ENCODE results near the gene BLOC1S6. TPM values are rescaled to one million over a fixed set of nuclear protein-coding genes. Genes with fewer than 3 reads are reported as not detected.

Gene BLOC1S6
- total and polyA plus RNA-seq, 2 donors, result 32.1 to 36.8 TPM

DNA sequence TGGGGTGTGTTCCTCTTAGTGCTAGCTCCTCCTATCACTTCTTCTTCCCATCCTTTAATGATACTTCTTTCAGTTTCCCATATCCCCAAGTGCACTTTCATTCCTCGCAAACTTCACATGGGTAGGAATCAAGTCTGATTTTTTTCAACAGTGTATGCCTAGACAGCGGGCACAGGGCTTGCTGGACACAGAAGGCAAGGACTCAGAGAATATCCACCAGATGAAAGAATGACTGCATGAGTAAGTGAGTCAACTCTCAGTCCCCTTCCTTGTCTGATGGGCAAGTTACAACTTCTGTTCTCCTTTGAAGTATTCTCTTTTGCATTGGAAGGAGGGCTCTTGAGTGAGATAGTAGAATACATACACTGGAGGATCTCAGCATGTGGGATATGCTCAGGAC lies 44.6 kb downstream of the BLOC1S6 start:
- H3K27me3 ChIP-seq (ENCODE audit: control insufficient read depth in 2 of 2, insufficient read depth in 1 of 2, low read length in 1 of 2), result peaks cover 0 to 6% of the 10 kb centered on the region in 2 donors
- no peak overlapping the region for H3K4me3 ChIP-seq (ENCODE audit: low read length in 2 of 2)
- peaks cover 3 to 12% of the 10 kb centered on the region in 2 donors for H3K4me1 ChIP-seq (ENCODE audit: control insufficient read depth in 2 of 2, insufficient read depth in 2 of 2, low read length in 2 of 2)
- H3K9me3 ChIP-seq (ENCODE audit: control insufficient read depth in 2 of 2, insufficient read depth in 1 of 2, low read length in 1 of 2), result peaks cover 0 to 4% of the 10 kb centered on the region in 2 donors
- peak overlapping the region in 1 of 2 donors; percentile 52 for H3K27ac ChIP-seq (ENCODE audit: low read depth in 1 of 2, low read length in 1 of 2)
- 94% methylated on average over 2 of the region's 2 CpGs for WGBS
- DNase-seq (ENCODE audit: low read depth in 6 of 9, low spot score in 9 of 9), result no peak
- no peaks in the 10 kb centered on the region for H3K36me3 ChIP-seq (ENCODE audit: control insufficient read depth in 2 of 2, insufficient read depth in 2 of 2, low read length in 1 of 2)

DNA sequence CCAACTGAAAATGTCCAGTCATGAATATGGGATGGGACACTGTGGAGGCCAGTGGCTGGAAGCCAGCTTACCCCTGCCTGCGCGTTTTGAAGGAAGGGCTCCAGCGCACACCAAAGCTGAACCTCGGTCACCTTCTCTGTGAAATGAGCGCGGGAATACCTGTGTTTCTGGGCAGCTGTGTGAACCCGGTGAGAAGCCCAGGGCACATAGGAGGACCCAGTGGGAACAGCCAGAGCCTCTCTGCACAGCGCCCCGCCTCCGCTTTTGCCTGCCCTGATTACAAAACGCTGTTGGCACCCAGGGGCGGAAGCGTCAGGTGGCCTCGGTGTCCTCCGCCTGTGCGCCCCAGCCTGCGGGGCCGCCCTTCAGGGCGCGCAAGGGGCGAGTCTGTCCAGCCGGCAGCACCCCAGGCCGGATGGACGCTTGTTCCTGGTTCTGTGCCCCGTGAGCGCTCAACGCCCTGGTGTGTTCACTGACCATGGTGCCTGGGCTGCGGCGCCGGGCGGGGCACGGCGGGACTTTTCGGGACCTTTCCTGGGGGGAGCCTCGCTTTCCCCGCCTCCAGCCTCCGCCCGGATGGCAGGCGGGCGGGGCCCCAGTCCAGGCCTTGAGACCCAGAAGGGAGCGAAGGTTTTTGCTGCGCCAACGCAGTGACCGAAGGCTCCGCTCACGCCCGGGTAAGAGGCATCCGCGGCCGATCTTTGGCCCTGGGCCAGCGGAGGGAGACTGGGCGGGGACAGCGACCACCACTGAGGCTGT lies 47.4 kb downstream of the BLOC1S6 start, which contains the start of gene SQOR:
TSS of gene SQOR (plus strand) at position 598 of the 759 bp plus-strand sequence. CDS start 23,895 bp downstream, outside the sequence.
- 3% methylated on average over 53 of the region's 53 CpGs for WGBS
- peak in 7 of 9 donors; percentile 38 to 80 (median 52) for DNase-seq (ENCODE audit: low read depth in 6 of 9, low spot score in 9 of 9)
- peaks cover 15 to 23% of the 10 kb centered on the region in 2 donors for H3K4me1 ChIP-seq (ENCODE audit: control insufficient read depth in 2 of 2, insufficient read depth in 2 of 2, low read length in 2 of 2)

DNA sequence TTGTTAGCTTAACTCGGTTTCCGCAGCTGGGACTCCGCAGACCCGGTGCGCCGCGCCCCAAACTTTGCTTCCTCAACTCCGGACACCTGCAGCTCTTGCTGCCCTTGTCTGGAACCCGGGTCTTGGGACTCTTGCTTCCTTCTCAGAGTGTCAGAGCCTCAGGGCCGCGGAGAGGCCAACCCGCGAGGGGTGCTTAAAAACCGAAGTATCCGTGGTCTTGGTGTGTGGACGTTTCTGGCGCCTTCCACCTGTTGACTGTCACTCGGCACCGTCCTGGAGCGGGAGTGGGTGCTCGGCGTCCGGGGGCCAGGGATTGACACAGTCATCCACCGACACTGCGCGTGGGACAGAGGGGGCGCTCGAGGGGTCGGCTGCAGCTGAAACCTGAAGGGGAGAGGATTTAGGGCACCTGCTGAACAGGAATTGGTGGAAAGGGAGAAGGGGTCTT lies 48.0 kb downstream of the BLOC1S6 start:
- peak in 7 of 9 donors; percentile 47 to 82 (median 55) for DNase-seq (ENCODE audit: low read depth in 6 of 9, low spot score in 9 of 9)
- Histone ChIP-seq H3K4me3 (ENCODE audit: low read length in 2 of 2) (peak overlapping the region; percentile 85 to 88), H3K27ac (ENCODE audit: low read depth in 1 of 2, low read length in 1 of 2) (peak overlapping the region; percentile 73 to 89), H3K9me3 (ENCODE audit: control insufficient read depth in 2 of 2, insufficient read depth in 1 of 2, low read length in 1 of 2) (no peaks in the 10 kb centered on the region), H3K27me3 (ENCODE audit: control insufficient read depth in 2 of 2, insufficient read depth in 1 of 2, low read length in 1 of 2) (peaks cover 0 to 6% of the 10 kb centered on the region in 2 donors), H3K4me1 (ENCODE audit: control insufficient read depth in 2 of 2, insufficient read depth in 2 of 2, low read length in 2 of 2) (peaks cover 15 to 23% of the 10 kb centered on the region in 2 donors), H3K36me3 (ENCODE audit: control insufficient read depth in 2 of 2, insufficient read depth in 2 of 2, low read length in 1 of 2) (no peaks in the 10 kb centered on the region)
- WGBS, result under 1% methylated on average over 29 of the region's 29 CpGs

More for the DNA sequence above, 47.4 kb downstream of the BLOC1S6 start, which contains the start of gene SQOR:
- Histone ChIP-seq H3K27me3 (ENCODE audit: control insufficient read depth in 2 of 2, insufficient read depth in 1 of 2, low read length in 1 of 2) (peaks cover 0 to 6% of the 10 kb centered on the region in 2 donors), H3K9me3 (ENCODE audit: control insufficient read depth in 2 of 2, insufficient read depth in 1 of 2, low read length in 1 of 2) (no peaks in the 10 kb centered on the region), H3K4me3 (ENCODE audit: low read length in 2 of 2) (peak within 1 kb of the TSS; percentile 85 to 88), H3K36me3 (ENCODE audit: control insufficient read depth in 2 of 2, insufficient read depth in 2 of 2, low read length in 1 of 2) (no peaks in the 10 kb centered on the region), H3K27ac (ENCODE audit: low read depth in 1 of 2, low read length in 1 of 2) (peak within 1 kb of the TSS; percentile 73 to 89)

DNA sequence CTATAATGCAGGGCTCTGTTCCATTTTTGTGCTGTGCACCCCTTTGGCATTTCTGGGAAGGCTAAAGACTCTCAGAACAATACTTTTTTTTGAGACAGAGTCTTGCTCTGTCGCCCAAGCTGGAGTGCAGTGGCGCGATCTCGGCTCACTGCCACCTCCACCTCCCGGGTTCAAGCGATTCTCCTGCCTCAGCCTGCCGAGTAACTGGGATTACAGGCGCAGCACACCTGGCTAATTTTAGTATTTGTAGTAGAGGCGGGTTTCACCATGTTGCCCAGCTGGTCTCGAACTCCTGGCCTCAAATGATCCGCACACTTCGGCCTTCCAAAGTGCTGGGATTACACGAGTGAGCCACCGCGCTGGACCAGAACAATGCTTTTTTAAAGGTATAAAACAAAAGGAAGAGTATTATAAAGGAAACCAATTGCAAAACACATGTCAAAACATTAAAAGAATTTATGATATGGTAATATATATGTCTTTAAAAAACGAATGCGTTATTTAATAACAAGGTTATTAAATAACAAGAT lies 48.6 kb downstream of the BLOC1S6 start:
- 65% methylated on average over 17 of the region's 17 CpGs for WGBS
- peaks cover 0 to 6% of the 10 kb centered on the region in 2 donors for H3K27me3 ChIP-seq (ENCODE audit: control insufficient read depth in 2 of 2, insufficient read depth in 1 of 2, low read length in 1 of 2)
- H3K9me3 ChIP-seq (ENCODE audit: control insufficient read depth in 2 of 2, insufficient read depth in 1 of 2, low read length in 1 of 2), result no peaks in the 10 kb centered on the region
- peak overlapping the region in 1 of 2 donors; percentile 89 for H3K27ac ChIP-seq (ENCODE audit: low read depth in 1 of 2, low read length in 1 of 2)
- H3K36me3 ChIP-seq (ENCODE audit: control insufficient read depth in 2 of 2, insufficient read depth in 2 of 2, low read length in 1 of 2), result no peaks in the 10 kb centered on the region
- no peak for DNase-seq (ENCODE audit: low read depth in 6 of 9, low spot score in 9 of 9)
- H3K4me1 ChIP-seq (ENCODE audit: control insufficient read depth in 2 of 2, insufficient read depth in 2 of 2, low read length in 2 of 2), result peaks cover 15 to 23% of the 10 kb centered on the region in 2 donors
- peak overlapping the region; percentile 85 to 88 for H3K4me3 ChIP-seq (ENCODE audit: low read length in 2 of 2)

DNA sequence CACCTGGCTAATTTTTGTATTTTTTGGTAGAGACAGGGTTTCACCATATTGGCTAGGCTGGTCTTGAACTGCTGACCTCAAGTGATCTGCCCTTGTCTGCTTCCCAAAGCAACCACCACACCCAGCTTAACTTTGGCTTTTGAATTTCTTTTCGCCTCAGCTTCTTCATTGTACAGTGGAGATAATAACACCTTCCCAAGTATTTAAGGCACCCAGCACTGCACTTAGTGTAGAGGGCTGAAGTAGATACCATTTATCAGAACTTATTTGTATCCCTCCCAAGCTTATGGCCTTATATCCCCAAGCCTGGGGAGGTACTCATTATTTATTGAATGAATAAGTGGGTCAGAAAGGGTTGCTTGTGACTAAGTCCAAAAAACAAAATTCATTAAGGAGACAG lies 50.0 kb downstream of the BLOC1S6 start:
- H3K27ac ChIP-seq (ENCODE audit: low read depth in 1 of 2, low read length in 1 of 2), result peak overlapping the region; percentile 42 to 85
- no peaks in the 10 kb centered on the region for H3K36me3 ChIP-seq (ENCODE audit: control insufficient read depth in 2 of 2, insufficient read depth in 2 of 2, low read length in 1 of 2)
- H3K27me3 ChIP-seq (ENCODE audit: control insufficient read depth in 2 of 2, insufficient read depth in 1 of 2, low read length in 1 of 2), result peaks cover 0 to 6% of the 10 kb centered on the region in 2 donors
- 96% methylated on average over 1 of the region's 1 CpG for WGBS
- peak overlapping the region in 1 of 2 donors; percentile 43 for H3K4me3 ChIP-seq (ENCODE audit: low read length in 2 of 2)
- DNase-seq (ENCODE audit: low read depth in 6 of 9, low spot score in 9 of 9), result no peak
- H3K4me1 ChIP-seq (ENCODE audit: control insufficient read depth in 2 of 2, insufficient read depth in 2 of 2, low read length in 2 of 2), result peaks cover 15 to 23% of the 10 kb centered on the region in 2 donors
- H3K9me3 ChIP-seq (ENCODE audit: control insufficient read depth in 2 of 2, insufficient read depth in 1 of 2, low read length in 1 of 2), result no peaks in the 10 kb centered on the region

DNA sequence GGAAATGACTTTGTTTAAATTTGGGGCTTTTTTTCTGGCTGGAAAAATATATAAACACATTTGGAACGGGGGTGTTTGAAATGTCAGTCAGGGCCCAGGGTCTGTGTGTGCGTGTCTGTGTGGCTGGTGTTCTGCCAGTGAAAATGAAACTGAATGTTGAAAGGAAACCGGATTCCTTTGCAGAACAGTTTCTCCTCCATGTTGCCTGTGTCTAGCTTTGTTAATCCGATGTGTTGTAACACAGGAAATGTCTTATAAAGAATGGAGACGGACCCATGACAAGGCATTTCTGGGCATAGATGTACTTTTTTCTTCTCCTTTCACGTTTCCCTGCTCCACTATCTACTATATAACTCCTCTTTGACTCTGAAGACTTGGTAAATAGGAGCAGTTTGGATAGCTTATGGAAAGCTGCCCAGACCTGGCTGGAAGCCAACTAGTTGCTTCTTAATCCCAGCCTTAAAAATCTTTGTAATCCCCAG lies 50.4 kb downstream of the BLOC1S6 start:
- peak in 8 of 9 donors; percentile 32 to 89 (median 70) for DNase-seq (ENCODE audit: low read depth in 6 of 9, low spot score in 9 of 9)
- Histone ChIP-seq H3K27me3 (ENCODE audit: control insufficient read depth in 2 of 2, insufficient read depth in 1 of 2, low read length in 1 of 2) (peaks cover 0 to 6% of the 10 kb centered on the region in 2 donors), H3K27ac (ENCODE audit: low read depth in 1 of 2, low read length in 1 of 2) (peak overlapping the region; percentile 85 to 93), H3K4me1 (ENCODE audit: control insufficient read depth in 2 of 2, insufficient read depth in 2 of 2, low read length in 2 of 2) (peaks cover 15 to 23% of the 10 kb centered on the region in 2 donors), H3K4me3 (ENCODE audit: low read length in 2 of 2) (peak overlapping the region; percentile 16 to 43), H3K36me3 (ENCODE audit: control insufficient read depth in 2 of 2, insufficient read depth in 2 of 2, low read length in 1 of 2) (no peaks in the 10 kb centered on the region), H3K9me3 (ENCODE audit: control insufficient read depth in 2 of 2, insufficient read depth in 1 of 2, low read length in 1 of 2) (no peaks in the 10 kb centered on the region)
- WGBS, result 1% methylated on average over 6 of the region's 6 CpGs

DNA sequence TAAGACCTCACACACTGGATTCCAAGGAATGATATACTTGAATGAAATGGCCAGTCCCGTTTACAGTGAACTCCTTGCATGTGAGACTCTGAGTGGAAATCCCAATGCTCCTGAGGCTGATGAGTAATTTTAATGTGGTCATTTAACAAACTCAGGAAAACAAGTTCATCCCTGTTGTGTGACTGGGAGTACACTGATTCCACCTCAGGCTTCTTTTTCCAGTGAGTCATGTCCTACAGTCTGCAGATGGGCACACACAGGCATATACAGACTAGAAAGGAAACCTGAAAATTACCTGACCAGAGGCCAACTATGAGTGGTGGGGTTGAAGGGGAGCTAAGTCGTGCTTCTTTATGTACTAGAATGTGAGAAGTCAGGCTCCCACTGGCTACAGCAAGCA lies 53.4 kb downstream of the BLOC1S6 start:
- DNase-seq (ENCODE audit: low read depth in 6 of 9, low spot score in 9 of 9), result no peak
- Histone ChIP-seq H3K4me1 (ENCODE audit: control insufficient read depth in 2 of 2, insufficient read depth in 2 of 2, low read length in 2 of 2) (peaks cover 12 to 16% of the 10 kb centered on the region in 2 donors), H3K4me3 (ENCODE audit: low read length in 2 of 2) (no peak overlapping the region), H3K9me3 (ENCODE audit: control insufficient read depth in 2 of 2, insufficient read depth in 1 of 2, low read length in 1 of 2) (no peaks in the 10 kb centered on the region), H3K27me3 (ENCODE audit: control insufficient read depth in 2 of 2, insufficient read depth in 1 of 2, low read length in 1 of 2) (no peaks in the 10 kb centered on the region), H3K36me3 (ENCODE audit: control insufficient read depth in 2 of 2, insufficient read depth in 2 of 2, low read length in 1 of 2) (no peaks in the 10 kb centered on the region), H3K27ac (ENCODE audit: low read depth in 1 of 2, low read length in 1 of 2) (no peak overlapping the region)
- WGBS, result 95% methylated on average over 2 of the region's 2 CpGs

DNA sequence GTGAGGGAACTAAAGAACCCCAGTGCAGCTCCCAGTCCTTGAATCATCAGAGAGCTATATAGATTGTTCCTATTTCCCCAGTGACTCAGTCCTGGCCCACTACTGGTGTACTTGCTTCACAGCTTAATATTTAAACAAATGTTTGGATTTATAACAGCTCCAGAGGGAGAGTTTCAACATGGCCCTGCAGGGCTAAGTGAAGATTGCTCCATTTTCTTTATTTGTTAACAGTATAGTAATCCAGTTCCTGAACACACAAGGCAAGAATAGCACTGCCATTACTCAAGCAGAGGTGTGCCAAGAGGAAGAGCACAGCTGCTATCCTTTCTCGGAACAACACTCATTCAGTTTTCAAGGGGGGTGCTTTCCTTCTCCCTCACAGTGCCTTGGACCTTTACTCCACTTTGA lies 54.2 kb downstream of the BLOC1S6 start:
- no peak for DNase-seq (ENCODE audit: low read depth in 6 of 9, low spot score in 9 of 9)
- Histone ChIP-seq H3K9me3 (ENCODE audit: control insufficient read depth in 2 of 2, insufficient read depth in 1 of 2, low read length in 1 of 2) (no peaks in the 10 kb centered on the region), H3K36me3 (ENCODE audit: control insufficient read depth in 2 of 2, insufficient read depth in 2 of 2, low read length in 1 of 2) (no peaks in the 10 kb centered on the region), H3K4me3 (ENCODE audit: low read length in 2 of 2) (no peak overlapping the region), H3K27me3 (ENCODE audit: control insufficient read depth in 2 of 2, insufficient read depth in 1 of 2, low read length in 1 of 2) (no peaks in the 10 kb centered on the region), H3K27ac (ENCODE audit: low read depth in 1 of 2, low read length in 1 of 2) (peak overlapping the region in 1 of 2 donors; percentile 18), H3K4me1 (ENCODE audit: control insufficient read depth in 2 of 2, insufficient read depth in 2 of 2, low read length in 2 of 2) (peaks cover 12% of the 10 kb centered on the region in 2 donors)
- WGBS, result 94% methylated on average over 1 of the region's 1 CpG

Measured in thymus (tissue), 11 donors.